Limb (tissue), 2 donors: Measurements from ENCODE around the gene TRAPPC8.

Experiments used
- DNase-seq, 2 donors: peaks; one replicate each; pipeline ENCODE4 v3.0.0-alpha.2; 2016; ENCODE audit errors: extremely low spot score in 2 of 2

The TRAPPC8 gene

DNA sequence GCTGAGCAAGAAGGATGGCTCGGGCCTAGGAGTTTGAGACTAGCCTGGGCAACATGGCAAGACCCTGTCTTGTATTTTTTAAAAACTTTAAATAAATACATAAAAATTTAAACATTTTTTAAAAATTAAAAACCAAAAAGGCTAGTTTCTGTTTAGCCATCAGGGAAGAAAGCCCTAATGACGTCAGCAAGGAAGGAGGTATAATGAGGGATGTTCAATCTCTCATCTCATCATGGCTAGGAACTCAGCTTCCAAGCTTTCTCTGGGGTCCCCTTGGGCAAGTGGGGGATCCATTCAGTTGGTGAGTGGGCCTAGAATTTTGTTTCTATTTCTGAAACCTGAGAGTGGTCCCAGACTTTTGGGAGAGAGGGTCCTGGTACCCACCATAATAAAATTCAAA is 147.2 kb downstream of the TRAPPC8 start:
- DNase-seq: no peak

GRCh38 chr18:31793531-31793930 is 149.4 kb downstream of the TRAPPC8 start:
- DNase-seq: no peak

- DNase-seq: no peak
Measured at GRCh38 chr18:31792580-31792911, 150.4 kb downstream of the TRAPPC8 start.

GRCh38 chr18:31791817-31792579 is 150.9 kb downstream of the TRAPPC8 start:
- no peak for DNase-seq

GRCh38 chr18:31789409-31789808 is 153.5 kb downstream of the TRAPPC8 start:
- no peak for DNase-seq

DNA sequence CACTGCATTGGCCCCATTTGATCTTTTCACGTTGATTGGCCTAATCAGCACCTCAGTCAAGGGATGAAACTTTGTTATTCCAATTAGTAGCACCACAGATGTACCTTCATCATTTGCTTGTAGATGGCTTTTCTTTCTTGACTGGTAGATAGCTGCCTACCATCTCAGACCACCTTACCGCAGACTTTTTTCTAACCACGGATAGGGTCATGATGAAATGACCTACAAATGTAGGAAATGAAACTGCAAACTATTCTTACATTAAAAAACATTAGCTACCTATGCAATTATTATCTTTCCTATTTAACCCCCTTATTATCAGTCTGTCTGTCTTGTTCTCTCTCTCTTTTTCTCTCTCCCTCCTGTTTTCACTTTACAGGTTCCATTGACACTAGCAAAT is 159.9 kb downstream of the TRAPPC8 start:
- DNase-seq: no peak
